HepG2 (cell line): ENCODE data around the gene CHAF1A. TPM values are rescaled to one million over a fixed set of nuclear protein-coding genes. Genes with fewer than 3 reads are reported as not detected.

Experiments used
- ATAC-seq: fragments of 200-7000 bp; cut with Tn5 transposase; 3 replicates; pipeline ENCODE4 v1.9.1; 2020; ENCODE audit warnings: mild to moderate bottlenecking, moderate library complexity
- BruUV-seq: library from RNA; stranded (reverse); fragments of 400-500 nt; replicated peaks from 2 replicates; lab custom pipeline; 2021; lab: Mats Ljungman, UMichigan
- CTCF ChIA-PET: fragments of 300-600 bp; formaldehyde crosslinking; extraction: SDS; loops from one replicate; lab custom pipeline; 2021; ENCODE audit warnings: low total read pairs, inconsistent platforms, low intra/inter-chr PET ratio; lab: Yijun Ruan, JAX
- POLR2A ChIA-PET: fragments of 350-600 bp; sonication (Branson Sonifier 250); formaldehyde crosslinking; loops from one replicate; lab custom pipeline; 2020; ENCODE audit warnings: antibody characterized with exemption, inconsistent platforms; lab: Yijun Ruan, JAX
- DNase-seq: peaks from one replicate; pipeline ENCODE4 v3.0.0-alpha.2; 2015; ENCODE audit warnings: low spot score
- FAIRE-seq: peaks from 3 replicates; lab custom pipeline; 2011; peaks lifted over from hg19 to GRCh38; lab: Jason Lieb, UNC
- H2AFZ ChIP-seq: one replicate; pipeline ENCODE4 v1.6.1; 2011; ENCODE audit warnings: low read length, inconsistent platforms
- H3K27ac ChIP-seq: fragments of 300-600 bp; 3 replicates; pipeline ENCODE4 v1.8.0; 2011; ENCODE audit warnings: mixed run types, mild to moderate bottlenecking, mixed read lengths, low read length, inconsistent platforms; ENCODE audit not compliant: insufficient read depth; ENCODE audit errors: extremely low read length
- H3K27me3 ChIP-seq, 2 experiments: fragments of 200-600 bp in 1 of 2; 2 replicates in 1 of 2; 3 replicates in 1 of 2; pipeline versions ENCODE4 v1.6.0 to v1.8.0; 2011; ENCODE audit warnings: low read length in 2 of 2, mild to moderate bottlenecking in 2 of 2, moderate library complexity in 2 of 2, inconsistent platforms in 1 of 2; ENCODE audit not compliant: insufficient read depth in 2 of 2, control insufficient read depth in 1 of 2
- H3K36me3 ChIP-seq, 2 experiments: fragments of 200-600 bp in 1 of 2; replicated peaks in 1 of 2; 2 replicates in 1 of 2; 3 replicates in 1 of 2; pipeline versions ENCODE4 v1.5.1 to v1.8.0; 2011; ENCODE audit warnings: low read length in 2 of 2, inconsistent platforms in 1 of 2; ENCODE audit not compliant: insufficient read depth in 2 of 2, control insufficient read depth in 1 of 2
- H3K4me1 ChIP-seq: 2 replicates; pipeline ENCODE4 v1.5.1; 2012; ENCODE audit warnings: low read length, inconsistent platforms; ENCODE audit not compliant: insufficient read depth
- H3K4me2 ChIP-seq: 2 replicates; pipeline ENCODE4 v1.6.0; 2011; ENCODE audit warnings: low read depth, low read length, inconsistent platforms
- H3K4me3 ChIP-seq, 3 experiments: fragments of 200-600 bp in 1 of 3; sonication (generic), shearing (Covaris generic) in 1 of 3; replicated peaks in 1 of 3; 2 replicates each; pipeline ENCODE4 v1.5.1; 2011 to 2016; ENCODE audit warnings: low read length in 3 of 3, inconsistent platforms in 2 of 3, low read depth in 2 of 3, mild to moderate bottlenecking in 2 of 3, control low read depth in 1 of 3, mixed read lengths in 1 of 3; ENCODE audit not compliant: insufficient read depth in 1 of 3
- H3K79me2 ChIP-seq: one replicate; pipeline ENCODE4 v1.6.1; 2011; ENCODE audit warnings: low read length, inconsistent platforms; ENCODE audit not compliant: insufficient read depth
- H3K9ac ChIP-seq: 2 replicates; pipeline ENCODE4 v1.6.0; 2011; ENCODE audit warnings: mild to moderate bottlenecking, low read depth, low read length, inconsistent platforms; ENCODE audit not compliant: insufficient read depth
- H3K9me3 ChIP-seq: 2 replicates; pipeline ENCODE4 v1.5.1; 2012; ENCODE audit warnings: mild to moderate bottlenecking, low read length
- H4K20me1 ChIP-seq: 2 replicates; pipeline ENCODE4 v1.6.0; 2011; ENCODE audit warnings: inconsistent platforms, mild to moderate bottlenecking, low read length, moderate library complexity; ENCODE audit not compliant: insufficient read depth
- AHDC1 ChIP-seq: sonication (generic); formaldehyde crosslinking; IDR thresholded peaks from 2 replicates; pipeline ENCODE4 v1.5.1; 2020; ENCODE audit warnings: mild to moderate bottlenecking, missing genetic modification reagents, borderline replicate concordance
- ATF7-NPFF ChIP-seq: sonication (generic); formaldehyde crosslinking; IDR thresholded peaks from 2 replicates; pipeline ENCODE4 v1.8.1; 2023; ENCODE audit warnings: mild to moderate bottlenecking, low read depth, missing genetic modification reagents, moderate library complexity
- CSRNP1 ChIP-seq: sonication (generic); formaldehyde crosslinking; IDR thresholded peaks from 2 replicates; pipeline ENCODE4 v1.8.1; 2023; ENCODE audit warnings: mild to moderate bottlenecking, missing genetic modification reagents
- GATAD2A ChIP-seq: IDR thresholded peaks from 2 replicates; pipeline ENCODE4 v1.6.1; 2016
- HNF4G ChIP-seq, 2 experiments: sonication (generic) in 1 of 2; formaldehyde crosslinking in 1 of 2; IDR thresholded peaks; 2 replicates each; pipeline versions ENCODE4 v1.4.0 to v1.6.1; 2011 to 2020; ENCODE audit warnings: borderline replicate concordance in 2 of 2, low read depth in 2 of 2, mild to moderate bottlenecking in 2 of 2, low read length in 1 of 2, missing genetic modification reagents in 1 of 2, moderate library complexity in 1 of 2
- NR3C1 ChIP-seq: sonication (generic); formaldehyde crosslinking; IDR thresholded peaks from 2 replicates; pipeline ENCODE4 v1.4.0; 2020; ENCODE audit warnings: missing genetic modification reagents
- RNF2 ChIP-seq: fragments of 450-650 bp; conservative IDR thresholded peaks from 2 replicates; pipeline ENCODE4 v1.6.1; 2016; ENCODE audit warnings: low read depth
- U2AF2 ChIP-seq: fragments of 200-400 bp; formaldehyde crosslinking; IDR thresholded peaks from 2 replicates; pipeline ENCODE4 v1.6.1; 2017; ENCODE audit warnings: low read depth, mild to moderate bottlenecking, low read length
- ZBTB21 ChIP-seq: sonication (generic); formaldehyde crosslinking; IDR thresholded peaks from 2 replicates; pipeline ENCODE4 v1.4.0; 2020; ENCODE audit warnings: missing genetic modification reagents
- ZBTB3 ChIP-seq: sonication (generic); formaldehyde crosslinking; IDR thresholded peaks from 2 replicates; pipeline ENCODE4 v1.4.0; 2020; ENCODE audit warnings: low read depth, mild to moderate bottlenecking, moderate library complexity, missing genetic modification reagents, borderline replicate concordance
- ZNF503 ChIP-seq: sonication (generic); formaldehyde crosslinking; IDR thresholded peaks from 2 replicates; pipeline ENCODE4 v1.4.0; 2020; ENCODE audit warnings: missing genetic modification reagents
- ZNF629 ChIP-seq: sonication (generic); formaldehyde crosslinking; conservative IDR thresholded peaks from 2 replicates; pipeline ENCODE4 v1.5.0; 2020; ENCODE audit warnings: missing genetic modification reagents
- WGBS: methylation state at CpG from one replicate; pipeline ENCODE4 v1.1.6; 2017; ENCODE audit warnings: low lambda C conversion rate; 5-methylcytosine and 5-hydroxymethylcytosine counted together
- in situ Hi-C: cut with HindIII; loops from 2 replicates; pipeline ENCODE4 v1.10.0; 2017; ENCODE audit warnings: low pct_unique_long_range_greater_than_20kb; ENCODE audit not compliant: extremely low pct_ligation_motif_present
- intact Hi-C: fragments of 100-400 bp; cut with micrococcal nuclease; formaldehyde crosslinking; loops from one replicate; pipeline ENCODE4 v1.10.0; 2022; ENCODE audit not compliant: unreplicated experiment
- polyA plus RNA-seq, 8 experiments: library from polyadenylated mRNA; depleted of rRNA in 3 of 8; stranded (reverse) in 7 of 8; unstranded in 1 of 8; fragments of >200 nt; fragmentation: Illumina TruSeq in 4 of 8; extraction: Trizol in 4 of 8; gene quantifications; 2 replicates each; pipeline versions ENCODE4 v1.2.1 to v1.2.3, GENCODE V29; 2011 to 2016; ENCODE audit warnings: low read depth in 4 of 8, missing spikeins in 1 of 8, mixed read lengths in 1 of 8; ENCODE audit not compliant: insufficient read depth in 1 of 8
- total RNA-seq, 5 experiments: library from RNA; depleted of rRNA; stranded (reverse); fragments of >200 nt; fragmentation: Illumina TruSeq; extraction: Trizol; gene quantifications; 2 replicates each; pipeline ENCODE4 v1.2.3, GENCODE V29; 2016; ENCODE audit warnings: low read depth in 1 of 5

CHAF1A gene
- total and polyA plus RNA-seq, 2 of the 13 experiments (the other 11 are each of a cell fraction or from before 2014, with no cell fraction given): 11.0 to 34.8 TPM

DNA sequence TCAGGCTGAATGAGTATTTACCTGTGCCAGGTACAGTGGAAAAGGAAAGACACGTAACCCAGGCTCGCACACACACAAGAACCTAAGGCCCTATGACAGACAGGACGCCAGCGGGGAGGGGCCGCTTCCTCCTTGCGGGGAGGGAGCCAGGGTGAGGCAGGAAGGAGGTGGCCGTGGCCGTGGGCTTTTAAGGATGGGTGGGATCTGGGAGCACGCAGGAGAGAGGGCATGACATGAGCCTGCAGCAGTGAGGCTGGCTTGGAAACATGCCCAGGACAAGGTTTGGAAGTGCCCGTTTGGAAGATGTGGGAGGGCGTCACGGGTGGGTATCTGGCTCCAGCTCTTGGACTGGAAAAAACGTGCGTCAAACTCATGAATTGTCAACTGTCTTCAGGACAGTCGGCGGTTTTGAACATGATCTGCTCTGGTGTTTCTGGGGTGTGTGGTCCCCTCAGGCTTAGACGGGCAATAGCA lies 22.1 kb upstream of the CHAF1A start:
- no peak overlapping the region for H2AFZ ChIP-seq
- H3K9ac ChIP-seq: no peak overlapping the region
- ChIA-PET CTCF (no interaction called here), POLR2A (interaction anchor here (0.8 to 1.7 kb wide), 2 partner anchors 10 to 158 kb away, joined by 3 to 5 read pairs; no protein-coding TSS in a partner anchor)
- peaks cover 71% of the 10 kb centered on the region for H3K79me2 ChIP-seq
- H3K36me3 ChIP-seq: peaks cover 6 to 25% of the 10 kb centered on the region in 2 experiments
- no TSS peak for BruUV-seq
- intact Hi-C loops (no loop called here), in situ Hi-C loops (no loop called here)
- no peak for DNase-seq
- H3K4me1 ChIP-seq: peaks cover 35% of the 10 kb centered on the region
- TF ChIP-seq HNF4G (IDR thresholded peaks at IDR 0.05; ENCODE audit: borderline replicate concordance, low read depth, low read length): no peak
- no peak for TF ChIP-seq HNF4G (CRISPR knock-in tag; IDR thresholded peaks at IDR 0.05; ENCODE audit: borderline replicate concordance, low read depth)
- TF ChIP-seq ATF7-NPFF (CRISPR knock-in tag): no peak
- no peak for TF ChIP-seq NR3C1 (CRISPR knock-in tag)
- TF ChIP-seq AHDC1 (CRISPR knock-in tag): no peak
- no peak for TF ChIP-seq RNF2
- TF ChIP-seq CSRNP1: no peak
- no peak for TF ChIP-seq ZBTB21 (CRISPR knock-in tag)
- TF ChIP-seq GATAD2A (CRISPR knock-in tag): no peak
- TF ChIP-seq ZNF629: no peak
- no peak for TF ChIP-seq U2AF2
- no peak for TF ChIP-seq ZBTB3 (CRISPR knock-in tag)
- TF ChIP-seq ZNF503: no peak
- no peaks in the 10 kb centered on the region for H3K9me3 ChIP-seq
- no peak for ATAC-seq
- no peaks in the 10 kb centered on the region; a peak in 1 of 5 replicates for H3K27me3 ChIP-seq
- no peak for FAIRE-seq
- 96% methylated on average over 17 of the region's 17 CpGs for WGBS
- peaks cover 12% of the 10 kb centered on the region; the same call in 1 of the 2 replicates for H4K20me1 ChIP-seq
- no peak overlapping the region for H3K4me3 ChIP-seq
- H3K4me2 ChIP-seq: no peak overlapping the region
- H3K27ac ChIP-seq: no peak overlapping the region
